GM12873 (cell line): ENCODE results near the gene GPBAR1.

Source experiments
- CTCF ChIP-seq: IDR thresholded peaks from 2 replicates; pipeline ENCODE4 v1.5.1; 2012; ENCODE audit warnings: low read depth, mild to moderate bottlenecking, moderate library complexity, low read length, control low read depth; ENCODE audit not compliant: insufficient read depth; ENCODE audit errors: missing control alignments

Gene GPBAR1

GRCh38 chr2:218244204-218244603 lies 16.6 kb upstream of the GPBAR1 start:
- TF ChIP-seq CTCF = no peak

- no peak for TF ChIP-seq CTCF
Observed at GRCh38 chr2:218244665-218245064, 16.1 kb upstream of the GPBAR1 start.

DNA sequence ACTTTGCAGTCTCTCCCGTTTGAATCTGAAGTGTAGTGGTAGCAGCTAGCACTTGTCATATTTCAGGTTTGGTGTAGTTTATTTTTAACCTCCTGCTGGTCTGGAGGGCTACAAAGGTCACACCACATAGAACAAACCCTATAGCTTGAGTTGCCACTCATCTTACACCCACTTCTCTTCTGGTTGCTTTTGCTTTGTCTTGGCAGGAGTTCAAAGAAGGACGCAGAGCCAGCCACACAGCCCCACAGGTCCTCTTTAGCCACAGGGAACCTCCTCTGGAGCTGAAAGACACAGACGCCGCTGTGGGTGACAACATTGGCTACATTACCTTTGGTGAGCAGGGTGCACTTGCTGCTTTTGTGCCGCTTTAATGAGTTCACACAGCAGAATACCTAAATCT lies 15.6 kb upstream of the GPBAR1 start:
- no peak for TF ChIP-seq CTCF

DNA sequence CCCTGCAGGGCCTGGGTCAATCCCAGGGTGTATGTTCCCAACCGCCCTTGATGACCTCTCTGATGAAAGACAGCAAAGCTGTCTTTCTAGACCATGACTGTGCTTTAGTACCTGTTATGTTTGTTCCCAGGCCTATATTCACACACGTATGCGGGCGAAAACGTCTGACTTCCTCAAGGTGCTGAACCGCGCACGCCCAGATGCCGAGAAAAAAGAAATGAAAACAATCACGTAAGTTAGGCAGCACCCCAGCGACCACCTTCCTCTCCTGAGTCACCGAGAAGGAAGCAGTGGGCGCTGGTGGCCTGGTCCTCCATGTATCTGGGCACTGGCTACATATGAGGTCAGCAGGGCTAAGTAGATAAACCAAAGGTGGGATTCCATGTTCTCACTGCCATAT lies 11.1 kb upstream of the GPBAR1 start:
- no peak for TF ChIP-seq CTCF

DNA sequence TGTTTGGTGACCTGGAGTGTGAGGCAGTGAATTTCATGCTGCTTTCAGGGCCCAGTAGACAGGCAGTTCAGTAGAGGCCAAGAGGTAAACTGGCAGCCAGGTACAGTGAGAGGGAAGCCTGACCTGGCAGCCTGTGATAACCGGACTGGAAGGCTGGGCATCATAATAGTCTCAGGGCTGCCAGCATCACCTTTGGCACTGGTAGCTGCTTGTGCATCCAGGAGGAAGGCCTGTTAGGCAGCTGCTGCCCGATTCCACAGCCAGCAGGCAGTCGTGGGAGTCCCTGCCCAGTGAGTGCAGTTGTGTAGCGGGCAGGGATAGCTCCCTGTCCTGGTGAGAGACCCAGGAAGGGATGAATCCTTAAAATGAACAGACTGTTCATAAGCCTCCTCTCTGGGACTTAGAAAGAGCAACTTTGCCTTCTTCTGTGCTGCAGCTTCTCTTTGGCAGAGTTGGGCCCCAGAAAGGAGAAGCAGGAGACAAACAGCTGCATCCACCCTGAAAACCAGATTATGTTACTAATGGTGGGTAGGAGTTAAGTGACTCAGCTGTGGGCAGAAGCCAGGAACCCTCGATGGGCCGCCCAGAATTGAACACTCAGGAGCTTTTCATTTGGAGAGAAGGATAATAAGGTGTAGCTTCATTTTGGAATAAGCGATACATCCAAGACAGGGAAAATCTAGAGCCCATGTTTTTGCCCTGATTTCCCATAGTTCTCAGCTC lies 8.1 kb upstream of the GPBAR1 start:
- TF ChIP-seq CTCF = no peak

DNA sequence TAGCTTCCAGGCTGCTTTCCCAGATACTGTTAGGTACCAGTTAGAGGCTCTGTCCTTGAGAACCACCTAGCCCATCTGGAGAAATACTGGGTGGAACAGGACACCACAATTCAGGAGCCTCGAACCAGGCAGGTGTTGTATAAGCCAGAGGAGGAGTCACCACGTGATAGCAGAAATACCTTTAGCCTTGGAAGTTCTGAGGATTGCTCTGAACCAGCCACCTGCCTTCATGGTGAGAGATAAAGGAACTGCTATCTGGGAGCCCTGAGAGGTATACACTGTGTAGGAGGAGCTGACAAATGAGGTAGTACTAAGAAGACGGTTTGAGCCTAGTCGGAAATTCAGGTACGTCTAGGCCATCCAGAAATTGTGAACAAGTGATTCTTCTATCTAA lies 7.6 kb upstream of the GPBAR1 start:
- no peak for TF ChIP-seq CTCF

- TF ChIP-seq CTCF = no peak
Observed at GRCh38 chr2:218255446-218255845, 5.4 kb upstream of the GPBAR1 start.
